A549 (cell line): Measurements from ENCODE around the gene TMEM30A. TPM values are rescaled to one million over a fixed set of nuclear protein-coding genes. Genes with fewer than 3 reads are reported as not detected.

Source experiments
- ATAC-seq, 2 experiments: fragments of 200-7000 bp in 1 of 2; fragments of >200 bp in 1 of 2; cut with Nextera tagmentation in 1 of 2; cut with Tn5 transposase in 1 of 2; 3 replicates each; pipeline versions ENCODE4 v1.8.0 to v1.9.1; 2018 to 2020; ENCODE audit warnings: mild to moderate bottlenecking in 1 of 2, moderate library complexity in 1 of 2
- CTCF ChIA-PET: fragments of 300-600 bp; sonication (Branson Sonifier 250); formaldehyde crosslinking; extraction: SDS; loops from one replicate; lab custom pipeline; 2021; ENCODE audit warnings: antibody characterized with exemption, inconsistent platforms; lab: Yijun Ruan, JAX
- POLR2A ChIA-PET: fragments of 350-600 bp; formaldehyde crosslinking; extraction: SDS; loops from one replicate; lab custom pipeline; 2021; ENCODE audit warnings: antibody characterized with exemption, inconsistent platforms; lab: Yijun Ruan, JAX
- DNase-seq, 2 experiments: peaks; one replicate each; pipeline versions ENCODE4 v3.0.0 to v3.0.0-alpha.2; 2011 to 2016; ENCODE audit warnings: low read depth in 1 of 2, low spot score in 1 of 2
- FAIRE-seq: peaks from 2 replicates; lab custom pipeline; 2011; peaks lifted over from hg19 to GRCh38; lab: Jason Lieb, UNC
- H3K27ac ChIP-seq, 2 experiments: fragments of >200 bp; sonication (Bioruptor Twin); formaldehyde crosslinking; 3 replicates each; pipeline ENCODE4 v1.5.1; 2016 to 2017
- H3K4me1 ChIP-seq: fragments of >200 bp; sonication (Bioruptor Twin); formaldehyde crosslinking; 3 replicates; pipeline ENCODE4 v1.6.1; 2016
- H3K4me2 ChIP-seq: fragments of >200 bp; sonication (Bioruptor Twin); formaldehyde crosslinking; 3 replicates; pipeline ENCODE4 v1.6.1; 2016
- H3K4me3 ChIP-seq: fragments of >200 bp; sonication (Bioruptor Twin); formaldehyde crosslinking; 3 replicates; pipeline ENCODE4 v1.5.1; 2016
- H3K9me3 ChIP-seq: fragments of >200 bp; sonication (Bioruptor Twin); formaldehyde crosslinking; 3 replicates; pipeline ENCODE4 v1.6.1; 2016
- ATOH8 ChIP-seq: fragments of 250-450 bp; sonication (Bioruptor Pico); IDR thresholded peaks from 2 replicates; pipeline ENCODE4 v1.5.0; 2020; ENCODE audit warnings: low read depth, mild to moderate bottlenecking, moderate library complexity
- CBX2 ChIP-seq: fragments of 200-600 bp; sonication (generic); IDR thresholded peaks from 2 replicates; pipeline ENCODE4 v1.6.1; 2016; ENCODE audit warnings: low read depth, mild to moderate bottlenecking, borderline replicate concordance
- CBX8 ChIP-seq: fragments of 200-600 bp; sonication (generic); IDR thresholded peaks from 2 replicates; pipeline ENCODE4 v1.6.1; 2016
- CEBPB ChIP-seq, 2 experiments: fragments of >200 bp in 1 of 2; sonication (Bioruptor Twin) in 1 of 2; formaldehyde crosslinking in 1 of 2; IDR thresholded peaks; 2 replicates each; pipeline ENCODE4 v1.6.1; 2012 to 2016
- CTCF ChIP-seq: fragments of >200 bp; sonication (Bioruptor Twin); formaldehyde crosslinking; IDR thresholded peaks from 3 replicates; pipeline ENCODE4 v1.5.1; 2016
- E2F6 ChIP-seq: IDR thresholded peaks from 2 replicates; pipeline ENCODE4 v1.6.1; 2012; ENCODE audit warnings: low read depth, borderline replicate concordance
- ESRRA ChIP-seq: fragments of 150-350 bp; IDR thresholded peaks from 2 replicates; pipeline ENCODE4 v1.6.1; 2014; ENCODE audit warnings: mild to moderate bottlenecking, low read length, borderline replicate concordance
- FOSB ChIP-seq: fragments of 250-450 bp; sonication (Bioruptor Pico); IDR thresholded peaks from 2 replicates; pipeline ENCODE4 v1.5.0; 2020; ENCODE audit warnings: mild to moderate bottlenecking, moderate library complexity
- HDAC2 ChIP-seq: fragments of 200-600 bp; sonication (generic); IDR thresholded peaks from 2 replicates; pipeline ENCODE4 v1.6.1; 2016
- HES2 ChIP-seq: fragments of >200 bp; sonication (Bioruptor Twin); formaldehyde crosslinking; IDR thresholded peaks from 2 replicates; pipeline ENCODE4 v1.6.1; 2016
- JUNB ChIP-seq: fragments of >200 bp; sonication (Bioruptor Twin); formaldehyde crosslinking; IDR thresholded peaks from 2 replicates; pipeline ENCODE4 v1.6.1; 2016
- KDM5A ChIP-seq: fragments of 200-600 bp; sonication (generic); IDR thresholded peaks from 2 replicates; pipeline ENCODE4 v1.6.1; 2016; ENCODE audit warnings: antibody characterized with exemption, mild to moderate bottlenecking
- MAX ChIP-seq: IDR thresholded peaks from 2 replicates; pipeline ENCODE4 v1.6.1; 2012
- NPAS2 ChIP-seq: fragments of 250-450 bp; sonication (Bioruptor Pico); IDR thresholded peaks from 2 replicates; pipeline ENCODE4 v1.8.0; 2022; ENCODE audit warnings: mild to moderate bottlenecking, moderate library complexity, borderline replicate concordance
- PBX3 ChIP-seq: IDR thresholded peaks from 2 replicates; pipeline ENCODE4 v1.6.1; 2012
- POLR2AphosphoS2 ChIP-seq: conservative IDR thresholded peaks from 2 replicates; pipeline ENCODE4 v1.6.1; 2012; ENCODE audit warnings: low read length, improper control_type of control experiment, inconsistent platforms
- RAD21 ChIP-seq, 2 experiments: fragments of >200 bp in 1 of 2; sonication (Bioruptor Twin) in 1 of 2; formaldehyde crosslinking in 1 of 2; IDR thresholded peaks in 1 of 2; conservative IDR thresholded peaks in 1 of 2; 2 replicates in 1 of 2; 3 replicates in 1 of 2; pipeline ENCODE4 v1.6.1; 2012 to 2018; ENCODE audit warnings: inconsistent platforms in 1 of 2
- RARB ChIP-seq: fragments of 250-450 bp; sonication (Bioruptor Pico); IDR thresholded peaks from 2 replicates; pipeline ENCODE4 v1.8.0; 2021; ENCODE audit warnings: mild to moderate bottlenecking, moderate library complexity
- REST ChIP-seq: fragments of 200-600 bp; sonication (generic); IDR thresholded peaks from 2 replicates; pipeline ENCODE4 v1.6.1; 2016; ENCODE audit warnings: antibody characterized with exemption, mild to moderate bottlenecking, moderate library complexity
- RFX5 ChIP-seq: fragments of 450-650 bp; IDR thresholded peaks from 2 replicates; pipeline ENCODE4 v1.7.1; 2014; ENCODE audit warnings: antibody characterized with exemption, mild to moderate bottlenecking, moderate library complexity
- SMC3 ChIP-seq: fragments of >200 bp; sonication (Bioruptor Twin); formaldehyde crosslinking; IDR thresholded peaks from 3 replicates; pipeline ENCODE4 v1.6.1; 2018; ENCODE audit warnings: inconsistent platforms
- ZFP36 ChIP-seq: fragments of 450-650 bp; IDR thresholded peaks from 2 replicates; pipeline ENCODE4 v1.6.1; 2014; ENCODE audit warnings: borderline replicate concordance; ENCODE audit not compliant: partially characterized antibody
- ZSCAN20 ChIP-seq: fragments of 250-450 bp; sonication (Bioruptor Pico); IDR thresholded peaks from 2 replicates; pipeline ENCODE4 v1.8.0; 2022; ENCODE audit warnings: mild to moderate bottlenecking, moderate library complexity
- WGBS: methylation state at CpG from one replicate; pipeline ENCODE4 v1.1.6; 2017; ENCODE audit errors: missing lambda C conversion rate; 5-methylcytosine and 5-hydroxymethylcytosine counted together
- polyA plus RNA-seq, 4 experiments: library from polyadenylated mRNA; depleted of rRNA in 3 of 4; stranded (reverse); fragments of >200 nt; fragmentation: RNase III in 1 of 4; extraction: RNeasy Plus Mini Kit Qiagen cat#74134 plus additional on column Dnase treatment in 1 of 4; gene quantifications; 2 replicates in 3 of 4; 3 replicates in 1 of 4; pipeline ENCODE4 v1.2.3, GENCODE V29; 2011 to 2017

Gene TMEM30A
- polyA plus RNA-seq, 2 of the 4 experiments (the other 2 are of a cell fraction): 65.1 to 75.5 TPM

- CTCF ChIA-PET: interaction anchor here (0.6 to 1.2 kb wide), 8 partner anchors 11 to 1577 kb away, joined by 3 to 4 read pairs (median 3); partner anchors contain the start of gene SLC17A5
- DNase-seq (peak; percentile 36 to 52), ATAC-seq (peak; percentile 85 to 91), FAIRE-seq (no peak)
- Histone ChIP-seq H3K27ac (no peak overlapping the region), H3K4me2 (peak overlapping the region; percentile 35; the same call in 2 of the 3 replicates), H3K4me3 (no peak overlapping the region), H3K9me3 (no peaks in the 10 kb centered on the region), H3K4me1 (no peaks in the 10 kb centered on the region)
- POLR2A ChIA-PET: no interaction called here
- TF ChIP-seq JUNB (no peak), SMC3 (peak; percentile 35; the same call in 1 of the 3 replicates), RAD21 (conservative IDR thresholded peaks at IDR 0.05 in 1 of 2, IDR thresholded peaks at IDR 0.05 in 1 of 2) (peak; percentile 62 to 67), POLR2AphosphoS2 (no peak), CTCF (peak; percentile 69), HDAC2 (no peak), CBX8 (no peak), CEBPB (IDR thresholded peaks at IDR 0.05) (no peak)
- 53% methylated on average over 10 of the region's 10 CpGs for WGBS
These were observed 53.9 kb downstream of the TMEM30A start for GRCh38 chr6:75230484-75231325.

GRCh38 chr6:75224303-75224926, 60.2 kb downstream of the TMEM30A start:
- Histone ChIP-seq H3K27ac (no peak overlapping the region), H3K9me3 (no peaks in the 10 kb centered on the region), H3K4me3 (no peak overlapping the region), H3K4me1 (no peaks in the 10 kb centered on the region), H3K4me2 (no peak overlapping the region)
- ATAC-seq: no peak
- POLR2A ChIA-PET: no interaction called here
- no peak for DNase-seq
- no peak for TF ChIP-seq PBX3
- TF ChIP-seq CBX2: no peak
- no peak for FAIRE-seq
- WGBS: 61% methylated on average over 6 of the region's 6 CpGs
- CTCF ChIA-PET: interaction anchor here (1.9 to 3.6 kb wide), 2 partner anchors 13 to 15 kb away, joined by 5 to 18 read pairs; no protein-coding TSS in a partner anchor

- no peak for ATAC-seq
- POLR2A ChIA-PET: no interaction called here
- no peaks in the 10 kb centered on the region for H3K4me1 ChIP-seq
- H3K9me3 ChIP-seq: no peaks in the 10 kb centered on the region
- no peak overlapping the region for H3K27ac ChIP-seq
- H3K4me3 ChIP-seq: no peak overlapping the region
- no peak for DNase-seq
- WGBS: 28% methylated on average over 2 of the region's 2 CpGs
- CTCF ChIA-PET: interaction anchor here (1.1 to 3.6 kb wide), 3 partner anchors 12 to 15 kb away, joined by 3 to 18 read pairs (median 5); no protein-coding TSS in a partner anchor
- no peak overlapping the region for H3K4me2 ChIP-seq
- FAIRE-seq: no peak
- TF ChIP-seq HES2 (no peak), ESRRA (no peak), KDM5A (no peak), E2F6 (no peak), ATOH8 (CRISPR knock-in tag) (no peak), NPAS2 (CRISPR knock-in tag) (no peak), JUNB (no peak), MAX (no peak), RARB (no peak), FOSB (CRISPR knock-in tag) (no peak), RFX5 (no peak), ZFP36 (no peak), ZSCAN20 (CRISPR knock-in tag) (no peak), CEBPB (IDR thresholded peaks at IDR 0.05) (no peak), REST (no peak)
These were observed 61.2 kb downstream of the TMEM30A start for GRCh38 chr6:75223428-75223827.
